ENCODE results near the gene PSMD7. TPM values are rescaled to one million over a fixed set of nuclear protein-coding genes. Genes with fewer than 3 reads are reported as not detected.

Gene PSMD7
- polyA plus RNA-seq, 1 donor from 2014 or later: 146 TPM

Other genes starting within 250 kb of the PSMD7 start
- 0.61 TPM for gene NPIPB15, start 79.5 kb downstream of the PSMD7 start, polyA plus RNA-seq (ENCODE audit: insufficient read depth, low read depth, low replicate concordance)
- 4.3 TPM for gene CLEC18B, start 124.7 kb downstream of the PSMD7 start, polyA plus RNA-seq (ENCODE audit: insufficient read depth, low read depth, low replicate concordance)

All from brain (organoid and tissue), 1 donor.